IMR-90 (cell line): Measurements from ENCODE around the gene CEBPB.

Experiments
- BHLHE40 ChIP-seq: fragments of 150-350 bp; IDR thresholded peaks from 2 replicates; pipeline ENCODE4 v1.6.1; 2016; ENCODE audit warnings: mild to moderate bottlenecking, low read depth, low read length
- CEBPB ChIP-seq: IDR thresholded peaks from 2 replicates; pipeline ENCODE4 v1.6.1; 2012; ENCODE audit warnings: low read depth, low read length, improper control_type of control experiment
- CHD1 ChIP-seq: IDR thresholded peaks from 2 replicates; pipeline ENCODE4 v1.6.1; 2012; ENCODE audit warnings: low read depth, low read length, improper control_type of control experiment
- CTCF ChIP-seq: conservative IDR thresholded peaks from 2 replicates; pipeline ENCODE4 v1.5.1; 2012; ENCODE audit warnings: mild to moderate bottlenecking, low read depth, low read length, improper control_type of control experiment
- MAFK ChIP-seq: IDR thresholded peaks from 2 replicates; pipeline ENCODE4 v1.6.1; 2012; ENCODE audit warnings: low read depth, low read length, improper control_type of control experiment
- MXI1 ChIP-seq: IDR thresholded peaks from 2 replicates; pipeline ENCODE4 v1.6.1; 2012; ENCODE audit warnings: low read depth, mild to moderate bottlenecking, low read length, moderate library complexity, borderline replicate concordance
- POLR2A ChIP-seq: IDR thresholded peaks from 2 replicates; pipeline ENCODE4 v1.6.1; 2012; ENCODE audit warnings: mild to moderate bottlenecking, low read depth, low read length
- RCOR1 ChIP-seq: IDR thresholded peaks from 2 replicates; pipeline ENCODE4 v1.6.1; 2012; ENCODE audit warnings: mild to moderate bottlenecking, low read length, improper control_type of control experiment; ENCODE audit not compliant: insufficient replicate concordance
- SMC3 ChIP-seq: fragments of 150-350 bp; IDR thresholded peaks from 2 replicates; pipeline ENCODE4 v1.6.1; 2016; ENCODE audit warnings: low read depth, mild to moderate bottlenecking, antibody characterized with exemption, low read length, moderate library complexity
- TF ChIP-seq, protein P1 (sequence below): fragments of 150-350 bp; IDR thresholded peaks from 2 replicates; pipeline ENCODE4 v1.6.1; 2017; ENCODE audit warnings: mild to moderate bottlenecking, antibody characterized with exemption, low read length, low read depth

GRCh38 chr20:50199703-50200102 lies 9.1 kb downstream of the CEBPB start:
- TF ChIP-seq RCOR1 (no peak), CTCF (no peak), MAFK (no peak), MXI1 (no peak), SMC3 (no peak), POLR2A (no peak), CHD1 (no peak), CEBPB (no peak), BHLHE40 (no peak)
- TF ChIP-seq, protein P1, sequence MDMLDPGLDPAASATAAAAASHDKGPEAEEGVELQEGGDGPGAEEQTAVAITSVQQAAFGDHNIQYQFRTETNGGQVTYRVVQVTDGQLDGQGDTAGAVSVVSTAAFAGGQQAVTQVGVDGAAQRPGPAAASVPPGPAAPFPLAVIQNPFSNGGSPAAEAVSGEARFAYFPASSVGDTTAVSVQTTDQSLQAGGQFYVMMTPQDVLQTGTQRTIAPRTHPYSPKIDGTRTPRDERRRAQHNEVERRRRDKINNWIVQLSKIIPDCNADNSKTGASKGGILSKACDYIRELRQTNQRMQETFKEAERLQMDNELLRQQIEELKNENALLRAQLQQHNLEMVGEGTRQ, result no peak
